Activated T-helper 1 cell treated with anti-CD3 and anti-CD28 coated beads, Interleukin-2, amount 50 U/mL, for 16 hours (primary cell): Measurements from ENCODE around the gene UBR4.

Source experiments
- DNase-seq, 2 donors: peaks; one replicate each; pipeline ENCODE4 v3.0.0-alpha.2; 2020; ENCODE audit warnings: low read depth in 1 of 2, low spot score in 1 of 2

The UBR4 gene

GRCh38 chr1:19057784-19058475 is 152.1 kb downstream of the UBR4 start:
- no peak for DNase-seq

GRCh38 chr1:19057182-19057779 is 152.8 kb downstream of the UBR4 start:
- no peak for DNase-seq

GRCh38 chr1:19055701-19056100 is 154.4 kb downstream of the UBR4 start:
- no peak for DNase-seq

DNA sequence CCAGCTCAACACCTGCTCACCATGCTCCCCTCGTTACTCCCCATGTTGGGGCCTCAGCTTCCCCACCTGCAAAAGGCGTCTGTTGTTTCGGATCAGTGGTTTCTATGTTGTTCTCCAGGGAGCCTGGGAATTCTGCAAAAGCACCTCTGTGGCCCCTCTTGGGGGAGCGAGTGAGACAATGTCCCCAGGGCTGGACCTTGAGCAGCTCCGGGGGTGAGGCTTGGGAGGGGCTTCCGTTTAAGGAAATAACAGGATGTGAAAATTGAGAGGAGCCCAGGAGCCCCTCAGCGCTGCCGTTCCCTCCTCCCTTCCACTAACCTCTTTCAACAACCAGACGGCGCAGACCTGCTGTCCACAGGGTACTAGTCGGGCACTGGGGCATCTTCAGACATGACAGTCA is 155.1 kb downstream of the UBR4 start:
- DNase-seq = no peak

- no peak for DNase-seq
These were observed 155.8 kb downstream of the UBR4 start for GRCh38 chr1:19054216-19054615.

DNA sequence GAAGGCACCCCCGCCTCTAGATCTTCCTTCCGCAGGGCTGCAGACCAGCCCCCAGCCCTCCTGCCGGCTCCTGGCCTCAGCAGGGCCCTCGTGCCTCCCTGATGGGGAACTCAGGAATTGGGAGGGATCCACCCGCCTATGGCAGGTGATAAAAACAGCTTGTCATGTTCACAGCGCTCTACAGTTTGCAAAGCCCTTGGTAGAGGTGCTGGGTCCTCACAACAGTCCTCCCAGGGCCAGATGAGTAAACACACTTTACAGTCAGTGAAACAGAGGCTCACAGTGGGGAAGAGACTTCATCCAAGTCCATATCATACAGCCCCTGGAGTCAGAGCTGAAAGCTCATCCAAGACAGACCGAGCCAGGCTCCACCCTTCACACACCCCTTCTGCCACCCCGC is 156.6 kb downstream of the UBR4 start:
- DNase-seq = no peak

- DNase-seq = no peak
These were observed 160.3 kb downstream of the UBR4 start for GRCh38 chr1:19049798-19050197.

DNA sequence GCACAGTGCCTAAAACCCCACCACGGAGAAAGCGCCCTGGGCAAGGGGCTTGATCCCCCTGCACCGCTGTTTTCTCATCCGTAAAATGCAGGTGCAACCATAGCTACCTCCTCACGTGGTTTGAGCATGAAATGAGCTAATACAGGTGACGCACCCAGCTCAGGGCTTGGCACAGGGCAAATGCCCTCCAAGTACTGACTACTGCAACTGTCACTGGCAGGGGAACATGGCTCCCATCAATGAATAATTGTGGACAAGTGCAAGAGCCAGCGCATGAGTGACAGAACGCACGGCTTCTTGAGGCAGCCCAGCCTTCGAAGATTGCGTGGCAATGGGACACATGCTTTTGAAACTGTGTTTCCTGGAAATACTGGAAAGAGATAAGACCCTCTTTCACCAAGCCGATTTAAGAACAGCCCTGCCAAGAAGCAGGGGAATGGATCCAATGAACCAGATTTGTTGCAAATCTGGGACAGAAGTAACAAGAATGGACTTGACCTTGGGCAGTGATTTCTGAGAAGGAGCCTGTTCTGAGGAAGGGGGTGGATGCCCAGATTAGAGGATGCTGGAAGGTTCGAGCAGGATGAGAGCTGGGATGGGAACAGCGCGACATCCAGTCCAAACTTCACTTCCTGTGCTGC is 160.8 kb downstream of the UBR4 start:
- no peak for DNase-seq

GRCh38 chr1:19046972-19047731 is 162.9 kb downstream of the UBR4 start:
- no peak for DNase-seq

- no peak for DNase-seq
These were observed 163.9 kb downstream of the UBR4 start for GRCh38 chr1:19045898-19046880.

GRCh38 chr1:19044975-19045831 is 164.9 kb downstream of the UBR4 start:
- no peak for DNase-seq

DNA sequence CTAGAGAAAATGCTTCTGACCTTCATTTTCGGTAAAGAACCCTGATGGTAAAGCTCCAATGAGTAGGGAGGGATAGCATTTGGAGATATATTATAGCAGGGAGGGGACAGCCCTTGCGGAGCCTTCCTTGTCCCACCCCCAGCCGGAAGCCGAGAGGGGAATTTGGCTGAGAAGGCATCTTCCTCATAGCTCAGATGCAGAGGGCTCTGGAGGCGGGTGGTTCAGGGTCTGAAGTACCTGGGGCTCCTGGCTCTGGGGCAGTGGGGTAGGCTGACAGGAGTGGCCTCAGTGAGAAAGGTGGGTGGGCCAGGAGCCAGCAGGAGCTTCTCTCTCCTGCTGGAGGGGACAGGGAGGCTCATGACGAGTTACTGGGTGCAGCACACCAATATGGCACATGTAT is 165.6 kb downstream of the UBR4 start:
- no peak for DNase-seq

DNA sequence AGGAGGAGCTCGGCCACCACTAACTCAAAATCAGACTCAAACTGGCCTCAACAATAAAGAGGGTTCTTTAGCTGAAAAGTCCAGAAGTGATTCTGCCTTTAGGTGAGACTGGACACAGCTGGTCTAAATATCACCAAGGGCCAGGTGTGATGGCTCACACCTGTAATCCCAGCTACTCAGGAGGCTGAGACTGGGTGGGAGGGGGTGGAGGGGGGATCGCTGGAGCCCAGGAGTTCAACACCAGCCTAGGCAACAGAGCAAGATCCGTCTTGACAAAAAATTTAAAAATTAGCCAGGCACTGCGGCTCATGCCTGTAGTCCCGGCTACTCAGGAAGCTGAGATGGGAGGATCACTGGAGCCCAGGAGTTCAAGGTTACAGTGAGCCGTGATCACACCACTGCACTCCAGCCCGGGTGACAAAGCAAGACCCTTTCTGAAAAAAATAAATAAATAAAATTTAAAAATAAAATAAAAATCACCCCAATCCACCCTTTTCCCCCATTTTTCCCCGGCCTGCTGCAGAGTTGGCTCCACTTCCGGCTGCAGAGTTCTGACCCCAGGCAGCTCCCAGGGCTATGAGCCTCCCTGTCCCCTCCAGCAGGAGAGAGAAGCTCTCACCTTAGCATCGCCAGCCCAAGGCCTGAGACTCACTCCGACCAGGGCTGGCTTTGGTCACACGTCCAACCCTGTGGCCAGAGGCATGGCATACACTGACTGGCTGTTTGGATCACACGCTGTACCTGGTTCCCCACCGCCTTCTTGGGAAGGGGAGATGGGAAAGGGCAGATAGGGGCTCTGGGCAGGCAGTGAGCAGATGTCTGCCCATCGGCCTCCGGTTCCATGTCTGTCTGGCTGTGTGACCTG is 166.3 kb downstream of the UBR4 start:
- DNase-seq = no peak

- no peak for DNase-seq
These were observed 167.1 kb downstream of the UBR4 start for GRCh38 chr1:19042675-19043578.

GRCh38 chr1:19040010-19040680 is 169.9 kb downstream of the UBR4 start:
- DNase-seq = no peak

GRCh38 chr1:19038732-19039131 is 171.3 kb downstream of the UBR4 start:
- DNase-seq = no peak

DNA sequence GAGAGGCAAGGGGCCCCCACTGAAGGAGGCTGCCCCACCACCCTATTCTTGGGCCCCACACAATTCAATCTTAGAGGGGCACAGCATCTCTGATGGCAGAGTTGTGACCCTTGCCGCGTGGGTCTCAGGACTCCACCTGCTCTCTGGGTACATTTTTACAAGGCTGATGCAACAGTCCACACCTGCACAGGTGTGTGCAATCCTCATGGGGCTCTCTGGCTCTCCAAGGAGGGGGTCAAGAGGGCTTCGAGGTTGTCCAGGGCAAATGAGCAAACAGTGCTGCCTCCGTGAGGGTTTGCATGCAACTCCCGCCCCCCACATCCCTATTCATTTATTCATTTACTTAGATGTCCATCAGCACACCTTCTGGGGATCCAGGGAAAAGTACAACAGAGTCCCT is 172.0 kb downstream of the UBR4 start:
- no peak for DNase-seq
